Peyer's patch (tissue), 4 donors: ENCODE measurements around the gene NTN1.

Source experiments
- POLR2A ChIP-seq, 2 donors: fragments of 450-650 bp; IDR thresholded peaks; one replicate each; pipeline ENCODE4 v1.5.1; 2017; ENCODE audit warnings: antibody characterized with exemption in 2 of 2, mild to moderate bottlenecking in 2 of 2, moderate library complexity in 2 of 2
- TF ChIP-seq, protein P1 (sequence below), 6 experiments: fragments of 450-650 bp in 4 of 6; fragments of 200-600 bp in 2 of 6; sonication (generic) in 1 of 6; IDR thresholded peaks; one replicate each; pipeline ENCODE4 v1.5.1; 2017 to 2019; ENCODE audit warnings: antibody characterized with exemption in 6 of 6, mild to moderate bottlenecking in 3 of 6, moderate library complexity in 1 of 6

DNA sequence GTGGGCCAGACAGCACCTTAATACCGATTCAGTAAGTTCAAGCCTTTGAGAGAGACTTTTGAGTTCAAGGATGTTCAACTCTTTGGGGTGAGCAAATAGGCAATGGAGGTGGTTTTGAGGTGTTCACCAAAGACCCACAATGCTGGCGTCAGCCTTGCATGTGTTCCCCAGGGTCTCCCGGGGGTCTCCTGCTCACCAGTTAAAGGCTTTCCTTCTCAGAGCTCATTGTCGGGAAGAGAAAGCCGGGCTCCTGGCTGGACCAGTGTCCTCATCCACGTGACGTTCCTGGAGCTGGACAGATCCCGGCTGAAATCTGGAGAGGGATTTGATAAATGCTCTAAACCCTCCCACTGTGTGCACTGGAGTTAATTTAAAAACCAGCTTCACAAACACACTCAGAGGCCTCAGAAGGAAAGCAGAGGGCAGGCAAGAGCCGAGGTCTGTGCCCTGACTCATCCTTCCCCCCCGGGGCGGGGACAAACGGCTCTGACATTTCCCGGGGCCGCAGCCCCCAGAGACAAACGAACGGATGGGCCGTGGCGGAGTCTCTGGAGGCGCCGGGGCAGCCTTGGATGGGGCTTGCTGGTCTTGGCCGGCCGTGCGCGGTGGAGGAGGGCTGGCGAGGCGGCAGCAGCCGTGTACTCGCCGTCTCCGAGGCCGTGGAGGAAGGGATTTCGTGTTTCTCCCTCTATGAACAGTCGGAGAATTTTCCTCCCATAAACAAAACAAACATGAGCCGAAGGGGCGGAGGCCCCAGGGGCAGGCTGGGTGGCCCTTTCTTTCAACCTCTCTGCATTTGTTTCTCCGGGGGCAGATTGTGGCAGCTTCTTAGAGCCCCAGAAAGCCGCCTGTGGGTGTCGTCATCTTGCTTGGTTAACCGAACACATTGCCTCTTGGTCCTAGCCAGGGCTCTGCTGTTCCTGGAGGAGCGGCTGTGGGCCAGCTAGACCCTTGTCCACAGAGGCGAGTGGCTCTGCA lies 94.2 kb downstream of the NTN1 start:
- TF ChIP-seq, protein P1, sequence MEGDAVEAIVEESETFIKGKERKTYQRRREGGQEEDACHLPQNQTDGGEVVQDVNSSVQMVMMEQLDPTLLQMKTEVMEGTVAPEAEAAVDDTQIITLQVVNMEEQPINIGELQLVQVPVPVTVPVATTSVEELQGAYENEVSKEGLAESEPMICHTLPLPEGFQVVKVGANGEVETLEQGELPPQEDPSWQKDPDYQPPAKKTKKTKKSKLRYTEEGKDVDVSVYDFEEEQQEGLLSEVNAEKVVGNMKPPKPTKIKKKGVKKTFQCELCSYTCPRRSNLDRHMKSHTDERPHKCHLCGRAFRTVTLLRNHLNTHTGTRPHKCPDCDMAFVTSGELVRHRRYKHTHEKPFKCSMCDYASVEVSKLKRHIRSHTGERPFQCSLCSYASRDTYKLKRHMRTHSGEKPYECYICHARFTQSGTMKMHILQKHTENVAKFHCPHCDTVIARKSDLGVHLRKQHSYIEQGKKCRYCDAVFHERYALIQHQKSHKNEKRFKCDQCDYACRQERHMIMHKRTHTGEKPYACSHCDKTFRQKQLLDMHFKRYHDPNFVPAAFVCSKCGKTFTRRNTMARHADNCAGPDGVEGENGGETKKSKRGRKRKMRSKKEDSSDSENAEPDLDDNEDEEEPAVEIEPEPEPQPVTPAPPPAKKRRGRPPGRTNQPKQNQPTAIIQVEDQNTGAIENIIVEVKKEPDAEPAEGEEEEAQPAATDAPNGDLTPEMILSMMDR (IDR thresholded peaks at IDR 0.05): peak in 3 of 6 experiments; percentile 43 to 50 (median 44)
- no peak for TF ChIP-seq POLR2A (IDR thresholded peaks at IDR 0.05)
